CD4-positive, CD25-positive, alpha-beta regulatory T cell (primary cell): ENCODE results near the gene C14orf132. TPM values are rescaled to one million over a fixed set of nuclear protein-coding genes. Genes with fewer than 3 reads are reported as not detected.
A peak's percentile ranks its signal among the peaks of the same experiment; 100 is the strongest.

Experiments used
- ATAC-seq, 2 donors: fragments of 150-1000 bp; cut with Tn5 transposase; one replicate each; pipeline ENCODE4 v1.10.0; 2021; ENCODE audit warnings: low read depth in 2 of 2, moderate number of reproducible peaks in 2 of 2, moderate library complexity in 1 of 2
- DNase-seq, 3 donors: peaks; one replicate each; pipeline versions ENCODE4 v3.0.0 to v3.0.0-alpha.2; 2012 to 2022; ENCODE audit warnings: mixed read lengths in 1 of 3
- H3K27ac ChIP-seq: one replicate; pipeline ENCODE4 v1.7.0; 2013; ENCODE audit warnings: mild to moderate bottlenecking, low read length; ENCODE audit not compliant: insufficient read depth, poor library complexity, severe bottlenecking
- H3K27me3 ChIP-seq: one replicate; pipeline ENCODE4 v1.7.0; 2013; ENCODE audit warnings: low read length; ENCODE audit not compliant: control insufficient read depth, insufficient read depth
- H3K36me3 ChIP-seq: one replicate; pipeline ENCODE4 v1.7.0; 2013; ENCODE audit warnings: mild to moderate bottlenecking, low read length, moderate library complexity; ENCODE audit not compliant: control insufficient read depth, insufficient read depth
- H3K4me1 ChIP-seq: 2 replicates; pipeline ENCODE4 v1.7.0; 2013; ENCODE audit warnings: mild to moderate bottlenecking, low read length; ENCODE audit not compliant: insufficient read depth, control insufficient read depth, poor library complexity, severe bottlenecking
- H3K4me3 ChIP-seq: one replicate; pipeline ENCODE4 v1.7.0; 2013; ENCODE audit warnings: low read depth, mild to moderate bottlenecking, low read length, moderate library complexity
- H3K9me3 ChIP-seq, 2 experiments: 1 replicate in 1 of 2; 2 replicates in 1 of 2; pipeline ENCODE4 v1.7.0; 2013; ENCODE audit warnings: low read length in 2 of 2, mild to moderate bottlenecking in 1 of 2, moderate library complexity in 1 of 2; ENCODE audit not compliant: control insufficient read depth in 2 of 2
- H3K27ac Mint-ChIP-seq, 3 donors: one replicate each; pipeline ENCODE4 v1.8.0; 2020 to 2022; ENCODE audit warnings: mild to moderate bottlenecking in 3 of 3, mixed read lengths in 3 of 3, moderate library complexity in 2 of 3
- H3K27me3 Mint-ChIP-seq: one replicate; pipeline ENCODE4 v1.8.0; 2022; ENCODE audit warnings: mild to moderate bottlenecking, mixed read lengths
- H3K36me3 Mint-ChIP-seq: one replicate; pipeline ENCODE4 v1.8.0; 2020; ENCODE audit warnings: mixed read lengths
- H3K4me1 Mint-ChIP-seq, 4 donors: one replicate each; pipeline ENCODE4 v1.8.0; 2020 to 2022; ENCODE audit warnings: mixed read lengths in 4 of 4, mild to moderate bottlenecking in 1 of 4
- H3K4me3 Mint-ChIP-seq, 4 donors: one replicate each; pipeline ENCODE4 v1.8.0; 2020 to 2022; ENCODE audit warnings: mild to moderate bottlenecking in 4 of 4, mixed read lengths in 4 of 4, moderate library complexity in 3 of 4
- H3K9me3 Mint-ChIP-seq, 7 donors: one replicate each; pipeline ENCODE4 v1.8.0; 2020 to 2022; ENCODE audit warnings: mixed read lengths in 7 of 7, mild to moderate bottlenecking in 3 of 7, moderate library complexity in 2 of 7
- polyA plus RNA-seq, 4 donors: library from polyadenylated mRNA; unstranded; fragments of 300-500 nt; fragmentation: Illumina TruSeq; gene quantifications; one replicate each; pipeline ENCODE4 v1.2.3, GENCODE V29; 2021
- total RNA-seq: library from RNA; stranded (reverse); gene quantifications from one replicate; pipeline ENCODE4 v1.2.3, GENCODE V29; 2022

Gene C14orf132
- total and polyA plus RNA-seq, 5 donors from 2014 or later: 0.20 to 1.2 (median 0.30) TPM; not detected in 1

DNA sequence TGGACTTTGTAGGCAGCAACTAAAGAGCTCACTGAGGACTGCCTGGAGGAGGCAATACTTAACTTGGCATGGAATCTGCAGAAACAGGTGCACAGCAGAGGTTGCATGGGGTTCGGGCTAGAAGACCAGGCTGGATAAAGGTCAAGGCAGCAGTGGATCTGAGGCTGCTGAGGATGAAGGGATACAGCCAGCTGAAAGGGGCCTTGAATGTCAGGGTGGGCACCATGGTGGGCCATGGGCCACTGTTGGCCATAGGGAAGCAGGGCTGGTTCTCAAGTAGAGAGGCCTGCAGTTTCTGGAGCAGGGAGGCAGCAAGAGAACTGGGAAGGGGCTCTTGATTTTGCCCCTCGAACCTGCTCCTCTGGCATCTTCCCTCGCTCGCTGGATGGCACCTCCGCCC, 55.5 kb downstream of the C14orf132 start:
- Histone ChIP-seq H3K27ac (no peak overlapping the region), H3K36me3 (no peaks in the 10 kb centered on the region), H3K4me1 (no peaks in the 10 kb centered on the region), H3K27me3 (no peaks in the 10 kb centered on the region), H3K4me3 (no peak overlapping the region), H3K9me3 (no peaks in the 10 kb centered on the region)
- H3K4me3 Mint-ChIP-seq: no peak overlapping the region
- DNase-seq (no peak), ATAC-seq (no peak)
- no peak overlapping the region for H3K27ac Mint-ChIP-seq
- H3K4me1 Mint-ChIP-seq: no peaks in the 10 kb centered on the region
- H3K36me3 Mint-ChIP-seq: no peaks in the 10 kb centered on the region
- H3K9me3 Mint-ChIP-seq: no peaks in the 10 kb centered on the region
- H3K27me3 Mint-ChIP-seq: peaks cover 10% of the 10 kb centered on the region

DNA sequence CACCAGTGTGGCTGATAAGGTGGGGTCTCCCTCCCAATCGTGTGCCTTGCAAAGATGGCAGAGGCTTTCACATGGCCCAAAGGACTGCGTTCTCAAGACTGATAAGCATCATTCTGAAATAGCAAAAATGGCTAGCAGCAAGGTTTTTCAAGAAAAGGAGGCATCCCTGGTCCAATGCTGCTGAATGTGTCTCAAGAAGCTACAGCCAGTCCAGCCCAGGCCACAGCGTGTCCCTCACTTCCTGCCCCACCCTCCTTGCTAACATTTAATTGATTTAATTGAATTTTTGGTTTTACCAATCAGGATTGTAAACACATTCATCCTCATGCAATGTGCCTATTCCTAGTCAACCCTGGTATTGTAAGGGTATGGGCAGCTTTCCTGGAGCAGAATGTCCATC, 55.9 kb downstream of the C14orf132 start:
- no peaks in the 10 kb centered on the region for H3K4me1 Mint-ChIP-seq
- no peaks in the 10 kb centered on the region for H3K36me3 ChIP-seq
- peaks cover 10% of the 10 kb centered on the region for H3K27me3 Mint-ChIP-seq
- no peaks in the 10 kb centered on the region for H3K9me3 ChIP-seq
- no peak for ATAC-seq
- H3K27ac Mint-ChIP-seq: no peak overlapping the region
- no peak overlapping the region for H3K27ac ChIP-seq
- no peaks in the 10 kb centered on the region for H3K27me3 ChIP-seq
- no peak for DNase-seq
- no peak overlapping the region for H3K4me3 Mint-ChIP-seq
- no peaks in the 10 kb centered on the region for H3K36me3 Mint-ChIP-seq
- no peaks in the 10 kb centered on the region for H3K4me1 ChIP-seq
- H3K4me3 ChIP-seq: no peak overlapping the region
- H3K9me3 Mint-ChIP-seq: no peaks in the 10 kb centered on the region

- Mint-ChIP-seq H3K4me1 (no peaks in the 10 kb centered on the region), H3K9me3 (no peaks in the 10 kb centered on the region), H3K36me3 (no peaks in the 10 kb centered on the region), H3K27ac (peak overlapping the region in 1 of 3 donors; percentile 9), H3K4me3 (no peak overlapping the region), H3K27me3 (peaks cover 10% of the 10 kb centered on the region)
- H3K4me3 ChIP-seq: no peak overlapping the region
- no peak for DNase-seq
- H3K27me3 ChIP-seq: no peaks in the 10 kb centered on the region
- no peak overlapping the region for H3K27ac ChIP-seq
- H3K4me1 ChIP-seq: no peaks in the 10 kb centered on the region
- ATAC-seq: no peak
- H3K36me3 ChIP-seq: no peaks in the 10 kb centered on the region
- H3K9me3 ChIP-seq: no peaks in the 10 kb centered on the region
These were observed 56.7 kb downstream of the C14orf132 start for GRCh38 chr14:96095581-96096476.

DNA sequence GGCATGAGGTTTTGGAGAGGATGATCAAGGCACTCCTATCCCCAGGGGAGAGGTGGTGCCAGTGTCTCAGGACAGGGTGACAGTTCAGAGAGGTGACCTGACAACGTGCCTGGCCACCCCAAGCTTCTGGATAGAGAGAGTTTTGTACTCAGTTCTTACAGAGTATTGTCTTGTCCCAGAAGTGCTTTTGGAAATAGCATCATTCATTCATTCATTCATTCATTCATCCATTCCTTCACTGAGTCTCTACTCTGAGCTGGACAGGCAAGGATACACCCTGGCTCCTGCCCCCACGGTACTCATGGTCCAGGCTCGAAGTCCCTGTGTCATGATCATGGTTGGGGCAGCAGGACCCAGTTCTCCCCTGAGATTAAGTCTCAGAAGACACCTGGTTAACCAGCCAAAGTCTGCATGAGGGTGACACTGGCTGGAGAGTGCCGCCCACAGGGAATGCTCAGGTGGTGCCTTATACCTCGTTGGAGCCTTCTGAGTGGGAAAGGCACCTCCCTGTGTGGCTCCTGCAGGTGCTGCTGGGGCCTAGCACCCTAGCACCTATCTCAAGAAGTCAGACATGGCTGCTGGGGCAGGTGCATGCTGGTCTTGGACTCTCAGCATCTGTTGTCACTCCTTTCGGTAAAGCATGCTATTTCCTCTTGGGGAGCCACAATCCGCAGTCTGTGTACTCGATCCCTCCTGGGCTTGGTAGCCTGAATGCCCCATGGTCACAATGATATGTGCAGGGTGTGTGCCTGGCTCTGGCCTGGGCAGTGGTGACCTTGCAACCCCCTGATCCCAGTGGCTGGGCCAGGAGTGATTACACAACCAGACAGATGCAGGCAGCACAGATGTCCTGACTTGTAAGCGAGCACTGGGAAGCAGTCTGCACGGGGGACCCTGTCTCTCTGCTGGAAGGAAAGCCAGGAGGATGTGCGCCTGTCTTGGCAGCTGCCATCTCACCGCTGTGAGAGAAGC, 57.8 kb downstream of the C14orf132 start:
- Mint-ChIP-seq H3K27ac (no peak overlapping the region), H3K4me1 (no peaks in the 10 kb centered on the region), H3K27me3 (peaks cover 10% of the 10 kb centered on the region), H3K4me3 (no peak overlapping the region), H3K9me3 (no peaks in the 10 kb centered on the region), H3K36me3 (no peaks in the 10 kb centered on the region)
- Histone ChIP-seq H3K9me3 (no peaks in the 10 kb centered on the region), H3K4me1 (no peaks in the 10 kb centered on the region), H3K4me3 (no peak overlapping the region), H3K27me3 (no peaks in the 10 kb centered on the region), H3K27ac (no peak overlapping the region), H3K36me3 (no peaks in the 10 kb centered on the region)
- DNase-seq: no peak
- no peak for ATAC-seq

- no peak for DNase-seq
- Mint-ChIP-seq H3K27ac (no peak overlapping the region), H3K9me3 (no peaks in the 10 kb centered on the region), H3K4me1 (no peaks in the 10 kb centered on the region), H3K36me3 (no peaks in the 10 kb centered on the region), H3K4me3 (no peak overlapping the region), H3K27me3 (peaks cover 10% of the 10 kb centered on the region)
- Histone ChIP-seq H3K27me3 (no peaks in the 10 kb centered on the region), H3K27ac (no peak overlapping the region), H3K36me3 (no peaks in the 10 kb centered on the region), H3K9me3 (no peaks in the 10 kb centered on the region), H3K4me1 (no peaks in the 10 kb centered on the region), H3K4me3 (no peak overlapping the region)
- ATAC-seq: no peak
These were observed 58.6 kb downstream of the C14orf132 start for GRCh38 chr14:96097752-96098151.

- Histone ChIP-seq H3K27me3 (no peaks in the 10 kb centered on the region), H3K4me3 (no peak overlapping the region), H3K36me3 (no peaks in the 10 kb centered on the region), H3K4me1 (no peaks in the 10 kb centered on the region), H3K27ac (no peak overlapping the region), H3K9me3 (no peaks in the 10 kb centered on the region)
- Mint-ChIP-seq H3K9me3 (no peaks in the 10 kb centered on the region), H3K4me3 (no peak overlapping the region), H3K36me3 (no peaks in the 10 kb centered on the region), H3K4me1 (no peaks in the 10 kb centered on the region), H3K27me3 (peaks cover 10% of the 10 kb centered on the region), H3K27ac (no peak overlapping the region)
- DNase-seq (peak in 1 of 3 donors; percentile 16), ATAC-seq (no peak)
These were observed 59.3 kb downstream of the C14orf132 start for GRCh38 chr14:96098309-96098998.

GRCh38 chr14:96098999-96099335, 59.8 kb downstream of the C14orf132 start:
- Histone ChIP-seq H3K9me3 (no peaks in the 10 kb centered on the region), H3K4me1 (no peaks in the 10 kb centered on the region), H3K36me3 (no peaks in the 10 kb centered on the region), H3K27ac (no peak overlapping the region), H3K4me3 (no peak overlapping the region), H3K27me3 (no peaks in the 10 kb centered on the region)
- Mint-ChIP-seq H3K4me3 (no peak overlapping the region), H3K4me1 (no peaks in the 10 kb centered on the region), H3K9me3 (no peaks in the 10 kb centered on the region), H3K27ac (no peak overlapping the region), H3K27me3 (peaks cover 10% of the 10 kb centered on the region), H3K36me3 (no peaks in the 10 kb centered on the region)
- ATAC-seq: no peak
- DNase-seq: no peak
